Kidney (tissue), 14 donors: ENCODE data around the gene IQCK. TPM values are rescaled to one million over a fixed set of nuclear protein-coding genes. Genes with fewer than 3 reads are reported as not detected.
A peak's percentile ranks its signal among the peaks of the same experiment; 100 is the strongest.

Experiments
- DNase-seq, 5 donors: peaks; one replicate each; pipeline ENCODE4 v3.0.0-alpha.2; 2013 to 2020
- FAIRE-seq: peaks from 2 replicates; lab custom pipeline; 2012; peaks lifted over from hg19 to GRCh38; lab: Jason Lieb, UNC
- H3K27ac ChIP-seq, 2 donors: one replicate each; pipeline ENCODE4 v1.7.0; 2013; ENCODE audit warnings: low read depth in 2 of 2, low read length in 2 of 2, inconsistent platforms in 1 of 2
- H3K27me3 ChIP-seq: one replicate; pipeline ENCODE4 v1.7.1; 2013; ENCODE audit warnings: low read length, inconsistent platforms; ENCODE audit not compliant: control insufficient read depth, insufficient read depth
- H3K36me3 ChIP-seq, 3 donors: one replicate each; pipeline versions ENCODE4 v1.7.0 to v1.7.1; 2013; ENCODE audit warnings: low read length in 3 of 3, control low read depth in 1 of 3, inconsistent platforms in 1 of 3; ENCODE audit not compliant: insufficient read depth in 3 of 3, control insufficient read depth in 2 of 3
- H3K4me1 ChIP-seq, 3 donors: one replicate each; pipeline versions ENCODE4 v1.7.0 to v1.7.1; 2013; ENCODE audit warnings: low read length in 3 of 3, inconsistent platforms in 1 of 3, low read depth in 1 of 3; ENCODE audit not compliant: control insufficient read depth in 2 of 3, insufficient read depth in 2 of 3
- H3K4me3 ChIP-seq, 3 donors: one replicate each; pipeline versions ENCODE4 v1.7.0 to v1.8.1; 2013; ENCODE audit warnings: low read length in 3 of 3, control low read depth in 1 of 3, inconsistent platforms in 1 of 3
- H3K9ac ChIP-seq, 3 donors: one replicate each; pipeline versions ENCODE4 v1.7.0 to v1.7.1; 2013; ENCODE audit warnings: low read length in 3 of 3, control low read depth in 1 of 3, inconsistent platforms in 1 of 3
- H3K9me3 ChIP-seq, 3 donors: one replicate each; pipeline versions ENCODE4 v1.7.0 to v1.7.1; 2013; ENCODE audit warnings: low read length in 3 of 3, control low read depth in 1 of 3, inconsistent platforms in 1 of 3; ENCODE audit not compliant: control insufficient read depth in 2 of 3, insufficient read depth in 1 of 3
- intact Hi-C: fragments of 100-400 bp; cut with DNase I; formaldehyde crosslinking; loops from one replicate; pipeline ENCODE4 v1.11.1; 2022
- polyA plus RNA-seq: library from polyadenylated mRNA; stranded (reverse); fragments of 350-450 nt; fragmentation: Illumina TruSeq; extraction: RNeasy Lipid Tissue Mini Kit (QIAGEN cat#74804); gene quantifications from one replicate; pipeline ENCODE4 v1.2.3, GENCODE V29; 2014; ENCODE audit warnings: low read depth, low replicate concordance; ENCODE audit not compliant: insufficient read depth
- total RNA-seq: library from RNA; stranded (reverse); fragmentation: NEBNext Ultra II Directional; extraction: Animal tissue kit (Norgen Biotek cat#: 25700); gene quantifications from one replicate; pipeline ENCODE4 v1.2.1, GENCODE V29; 2021
- TF ChIP-seq, protein P1 (sequence below): IDR thresholded peaks from 3 replicates; pipeline ENCODE4 v1.5.1; 2012; ENCODE audit warnings: mild to moderate bottlenecking, moderate library complexity, borderline replicate concordance; ENCODE audit not compliant: insufficient read depth; ENCODE audit errors: extremely low read depth
- donor health status: control.
- donor health status: control.
- donor health status: control.
- donor health status: control.
- donor health status: control.
- donor health status: DM: yes; HTN: yes; CAD: no.
- donor health status: Normal renal cell carcinoma (clear cell type).

IQCK gene
- total and polyA plus RNA-seq, 2 donors from 2014 or later = 35.4 to 38.1 TPM

DNA sequence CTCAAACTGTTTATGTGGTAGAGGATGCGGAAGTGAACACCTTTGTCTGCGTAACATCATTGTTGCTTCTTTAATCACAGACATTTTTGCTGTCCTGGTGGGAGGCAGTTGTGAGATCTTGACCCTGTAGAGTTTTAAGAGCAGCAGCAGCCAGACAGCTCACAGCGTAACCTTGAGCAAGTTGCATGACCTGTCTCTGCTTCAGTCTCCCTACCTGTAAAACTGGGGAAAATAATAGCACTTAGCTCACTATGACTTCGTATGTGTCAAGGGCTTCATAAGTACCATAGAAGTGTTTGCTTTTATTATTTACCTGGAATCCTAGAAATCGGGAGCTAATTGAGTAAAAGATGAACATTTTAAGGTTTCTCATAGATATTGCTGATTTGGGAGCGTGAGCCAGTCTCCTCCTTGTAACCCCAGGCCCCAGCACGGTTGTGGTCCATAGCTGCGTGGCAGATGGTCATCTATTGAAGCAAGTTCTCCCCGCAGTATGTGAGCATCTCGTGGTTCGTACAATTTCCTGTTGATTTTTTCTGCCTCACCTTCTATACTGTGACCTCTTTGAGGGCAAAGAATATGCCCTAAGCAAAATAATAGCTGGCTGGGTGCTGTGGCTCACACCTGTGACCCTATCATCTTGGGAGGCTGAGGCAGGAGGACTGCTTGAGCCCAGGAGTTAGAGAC, 132.2 kb downstream of the IQCK start:
- H3K4me1 ChIP-seq = peaks cover 0 to 12% (median 3%) of the 10 kb centered on the region in 3 donors
- no peak for FAIRE-seq

GRCh38 chr16:19851476-19851875, 133.4 kb downstream of the IQCK start:
- FAIRE-seq = no peak

More for the DNA sequence above, 132.2 kb downstream of the IQCK start:
- Histone ChIP-seq H3K27me3 (no peaks in the 10 kb centered on the region), H3K9me3 (no peaks in the 10 kb centered on the region), H3K9ac (no peak overlapping the region), H3K4me3 (no peak overlapping the region), H3K36me3 (peaks cover 0 to 2% (median 0%) of the 10 kb centered on the region in 3 donors), H3K27ac (no peak overlapping the region)
- TF ChIP-seq, protein P1, sequence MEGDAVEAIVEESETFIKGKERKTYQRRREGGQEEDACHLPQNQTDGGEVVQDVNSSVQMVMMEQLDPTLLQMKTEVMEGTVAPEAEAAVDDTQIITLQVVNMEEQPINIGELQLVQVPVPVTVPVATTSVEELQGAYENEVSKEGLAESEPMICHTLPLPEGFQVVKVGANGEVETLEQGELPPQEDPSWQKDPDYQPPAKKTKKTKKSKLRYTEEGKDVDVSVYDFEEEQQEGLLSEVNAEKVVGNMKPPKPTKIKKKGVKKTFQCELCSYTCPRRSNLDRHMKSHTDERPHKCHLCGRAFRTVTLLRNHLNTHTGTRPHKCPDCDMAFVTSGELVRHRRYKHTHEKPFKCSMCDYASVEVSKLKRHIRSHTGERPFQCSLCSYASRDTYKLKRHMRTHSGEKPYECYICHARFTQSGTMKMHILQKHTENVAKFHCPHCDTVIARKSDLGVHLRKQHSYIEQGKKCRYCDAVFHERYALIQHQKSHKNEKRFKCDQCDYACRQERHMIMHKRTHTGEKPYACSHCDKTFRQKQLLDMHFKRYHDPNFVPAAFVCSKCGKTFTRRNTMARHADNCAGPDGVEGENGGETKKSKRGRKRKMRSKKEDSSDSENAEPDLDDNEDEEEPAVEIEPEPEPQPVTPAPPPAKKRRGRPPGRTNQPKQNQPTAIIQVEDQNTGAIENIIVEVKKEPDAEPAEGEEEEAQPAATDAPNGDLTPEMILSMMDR = no peak
- intact Hi-C loops = no loop called here
- DNase-seq = no peak

GRCh38 chr16:19853132-19853741, 135.2 kb downstream of the IQCK start:
- FAIRE-seq = no peak
- H3K4me3 ChIP-seq = no peak overlapping the region
- peaks cover 0 to 12% (median 3%) of the 10 kb centered on the region in 3 donors for H3K4me1 ChIP-seq
- TF ChIP-seq, protein P1 = no peak
- H3K9ac ChIP-seq = peak overlapping the region in 1 of 3 donors; percentile 13
- H3K27ac ChIP-seq = peak overlapping the region; percentile 37 to 60
- no peak for DNase-seq
- no peaks in the 10 kb centered on the region for H3K9me3 ChIP-seq
- intact Hi-C loops = no loop called here
- peaks cover 0 to 4% (median 0%) of the 10 kb centered on the region in 3 donors for H3K36me3 ChIP-seq
- H3K27me3 ChIP-seq = no peaks in the 10 kb centered on the region

More at GRCh38 chr16:19851476-19851875, 133.4 kb downstream of the IQCK start:
- peaks cover 0 to 12% (median 3%) of the 10 kb centered on the region in 3 donors for H3K4me1 ChIP-seq
- no peak overlapping the region for H3K9ac ChIP-seq
- no peaks in the 10 kb centered on the region for H3K27me3 ChIP-seq
- intact Hi-C loops = no loop called here
- H3K4me3 ChIP-seq = no peak overlapping the region
- no peak overlapping the region for H3K27ac ChIP-seq
- TF ChIP-seq, protein P1 = no peak
- no peak for DNase-seq
- H3K9me3 ChIP-seq = no peaks in the 10 kb centered on the region
- H3K36me3 ChIP-seq = peaks cover 0 to 4% (median 0%) of the 10 kb centered on the region in 3 donors
